SK-N-SH (cell line): ENCODE results near the gene PARVA. TPM values are rescaled to one million over a fixed set of nuclear protein-coding genes. Genes with fewer than 3 reads are reported as not detected.

Experiments
- CTCF ChIA-PET: fragments of 300-600, 350-600 bp; formaldehyde crosslinking; extraction: SDS; loops from one replicate; lab custom pipeline; 2021; lab: Yijun Ruan, JAX
- POLR2A ChIA-PET: fragments of 350-600 bp; sonication (Branson Sonifier 250); formaldehyde crosslinking; extraction: SDS; loops from one replicate; lab custom pipeline; 2020; ENCODE audit warnings: antibody characterized with exemption, inconsistent platforms; lab: Yijun Ruan, JAX
- DNase-seq: peaks from one replicate; pipeline ENCODE4 v3.0.0; 2012
- H2AFZ ChIP-seq: fragments of 200-600 bp; sonication (generic); 2 replicates; pipeline ENCODE4 v1.8.1; 2016; ENCODE audit warnings: antibody characterized with exemption, mild to moderate bottlenecking, low read depth
- H3F3A ChIP-seq: fragments of 200-600 bp; sonication (generic); replicated peaks from 2 replicates; pipeline ENCODE3; 2016; ENCODE audit warnings: antibody characterized with exemption, mild to moderate bottlenecking; ENCODE audit not compliant: insufficient read depth
- H3K27ac ChIP-seq, 2 experiments: fragments of 200-500 bp in 1 of 2; fragments of 200-600 bp in 1 of 2; sonication (Bioruptor generic) in 1 of 2; sonication (generic), shearing (Covaris generic) in 1 of 2; 2 replicates each; pipeline versions ENCODE4 v1.5.1 to v1.6.1; 2014 to 2016; ENCODE audit warnings: low read depth in 2 of 2, inconsistent platforms in 1 of 2, low read length in 1 of 2, mild to moderate bottlenecking in 1 of 2, mixed read lengths in 1 of 2
- H3K27me3 ChIP-seq: fragments of 200-600 bp; sonication (generic), shearing (Covaris generic); 2 replicates; pipeline ENCODE4 v1.6.1; 2016; ENCODE audit warnings: mixed run types; ENCODE audit not compliant: insufficient read depth
- H3K36me3 ChIP-seq, 2 experiments: fragments of 200-500 bp in 1 of 2; fragments of 200-600 bp in 1 of 2; sonication (Bioruptor generic) in 1 of 2; sonication (generic) in 1 of 2; replicated peaks in 1 of 2; 2 replicates each; pipeline versions ENCODE3 to v1.5.1; 2014 to 2016; ENCODE audit warnings: low read length in 1 of 2, mild to moderate bottlenecking in 1 of 2; ENCODE audit not compliant: insufficient read depth in 2 of 2, control insufficient read depth in 1 of 2
- H3K4me1 ChIP-seq, 2 experiments: fragments of 200-500 bp in 1 of 2; fragments of 200-600 bp in 1 of 2; sonication (Bioruptor generic) in 1 of 2; sonication (generic), shearing (Covaris generic) in 1 of 2; 2 replicates each; pipeline versions ENCODE4 v1.5.1 to v1.6.1; 2014 to 2016; ENCODE audit warnings: low read depth in 1 of 2, low read length in 1 of 2, mixed run types in 1 of 2; ENCODE audit not compliant: insufficient read depth in 2 of 2, control insufficient read depth in 1 of 2
- H3K4me2 ChIP-seq: fragments of 200-600 bp; sonication (generic), shearing (Covaris generic); 2 replicates; pipeline ENCODE4 v1.6.1; 2017; ENCODE audit warnings: mixed run types
- H3K4me3 ChIP-seq, 2 experiments: fragments of 200-500 bp in 1 of 2; fragments of 200-600 bp in 1 of 2; sonication (Bioruptor generic) in 1 of 2; sonication (generic), shearing (Covaris generic) in 1 of 2; 2 replicates each; pipeline versions ENCODE4 v1.5.1 to v1.8.1; 2014 to 2016; ENCODE audit warnings: low read depth in 2 of 2, inconsistent platforms in 1 of 2, low read length in 1 of 2, mild to moderate bottlenecking in 1 of 2, mixed read lengths in 1 of 2, moderate library complexity in 1 of 2
- H3K79me2 ChIP-seq: fragments of 200-600 bp; sonication (generic); 2 replicates; pipeline ENCODE4 v1.8.1; 2017; ENCODE audit warnings: mild to moderate bottlenecking; ENCODE audit not compliant: insufficient read depth
- H3K9ac ChIP-seq: fragments of 200-600 bp; sonication (generic); 2 replicates; pipeline ENCODE4 v1.6.1; 2017; ENCODE audit warnings: mixed run types
- H3K9me2 ChIP-seq: fragments of 200-600 bp; sonication (generic); 2 replicates; pipeline ENCODE4 v1.6.1; 2017; ENCODE audit warnings: mixed run types
- H3K9me3 ChIP-seq: fragments of 200-600 bp; sonication (generic); 2 replicates; pipeline ENCODE4 v1.6.1; 2017; ENCODE audit warnings: mixed run types, mild to moderate bottlenecking, moderate library complexity
- H4K20me1 ChIP-seq: fragments of 200-600 bp; sonication (generic); 2 replicates; pipeline ENCODE4 v1.6.1; 2017; ENCODE audit warnings: mild to moderate bottlenecking, mixed run types; ENCODE audit not compliant: insufficient read depth
- CHD2 ChIP-seq: fragments of 150-350 bp; IDR thresholded peaks from 2 replicates; pipeline ENCODE4 v1.6.1; 2018; ENCODE audit warnings: low read length; ENCODE audit not compliant: partially characterized antibody
- ELF1 ChIP-seq: IDR thresholded peaks from 2 replicates; pipeline ENCODE4 v1.4.0; 2012
- EP300 ChIP-seq, 2 experiments: IDR thresholded peaks; 2 replicates each; pipeline versions ENCODE4 v1.4.0 to v1.6.1; 2012; ENCODE audit warnings: borderline replicate concordance in 1 of 2, low read depth in 1 of 2, low read length in 1 of 2
- EZH2phosphoT487 ChIP-seq: fragments of 200-600 bp; sonication (generic); IDR thresholded peaks from 2 replicates; pipeline ENCODE4 v1.6.1; 2017; ENCODE audit warnings: low read depth, mixed run types, mild to moderate bottlenecking, antibody characterized with exemption, moderate library complexity, borderline replicate concordance
- FOSL2 ChIP-seq: IDR thresholded peaks from 2 replicates; pipeline ENCODE4 v1.4.0; 2012; ENCODE audit warnings: low read depth, mild to moderate bottlenecking, moderate library complexity, borderline replicate concordance
- FOXJ3 ChIP-seq: sonication (generic); formaldehyde crosslinking; IDR thresholded peaks from 2 replicates; pipeline ENCODE4 v1.5.1; 2020; ENCODE audit warnings: mild to moderate bottlenecking, missing genetic modification reagents
- FOXM1 ChIP-seq: IDR thresholded peaks from 2 replicates; pipeline ENCODE4 v1.4.0; 2012; ENCODE audit warnings: low read depth, mild to moderate bottlenecking
- GABPA ChIP-seq: IDR thresholded peaks from 2 replicates; pipeline ENCODE4 v1.4.0; 2012; ENCODE audit warnings: low read depth, mild to moderate bottlenecking
- GATA2 ChIP-seq: sonication (generic); formaldehyde crosslinking; IDR thresholded peaks from 2 replicates; pipeline ENCODE4 v1.5.0; 2020; ENCODE audit warnings: mild to moderate bottlenecking, missing genetic modification reagents
- JUND ChIP-seq: IDR thresholded peaks from 2 replicates; pipeline ENCODE4 v1.4.0; 2012
- MAX ChIP-seq: IDR thresholded peaks from 2 replicates; pipeline ENCODE4 v1.4.0; 2012; ENCODE audit warnings: low read depth
- NFIC ChIP-seq: IDR thresholded peaks from 2 replicates; pipeline ENCODE4 v1.4.0; 2012; ENCODE audit warnings: borderline replicate concordance
- NRF1 ChIP-seq: IDR thresholded peaks from 2 replicates; pipeline ENCODE4 v1.6.1; 2012; ENCODE audit warnings: low read depth, mild to moderate bottlenecking, low read length
- POLR2AphosphoS5 ChIP-seq: IDR thresholded peaks from 2 replicates; pipeline ENCODE4 v1.6.1; 2012; ENCODE audit warnings: low read depth, low read length
- RCOR1 ChIP-seq: fragments of 150-350 bp; IDR thresholded peaks from 2 replicates; pipeline ENCODE4 v1.6.1; 2017; ENCODE audit warnings: antibody characterized with exemption, low read length
- RFX5 ChIP-seq: IDR thresholded peaks from 2 replicates; pipeline ENCODE4 v1.6.1; 2012; ENCODE audit warnings: mild to moderate bottlenecking, improper control_type of control experiment, low read length
- SIN3A ChIP-seq: IDR thresholded peaks from 2 replicates; pipeline ENCODE4 v1.6.1; 2012; ENCODE audit warnings: low read depth, mild to moderate bottlenecking, low read length, moderate library complexity, borderline replicate concordance
- SMC3 ChIP-seq: IDR thresholded peaks from 2 replicates; pipeline ENCODE4 v1.6.1; 2012; ENCODE audit warnings: low read depth, low read length, improper control_type of control experiment
- TCF12 ChIP-seq: IDR thresholded peaks from 2 replicates; pipeline ENCODE4 v1.4.0; 2012
- WGBS: methylation state at CpG from one replicate; pipeline ENCODE4 v1.1.6; 2017; ENCODE audit warnings: low lambda C conversion rate; 5-methylcytosine and 5-hydroxymethylcytosine counted together
- polyA plus RNA-seq, 3 experiments: library from polyadenylated mRNA; depleted of rRNA; stranded (reverse); fragments of >200 nt; gene quantifications; 2 replicates each; pipeline ENCODE4 v1.2.3, GENCODE V29; 2012
- TF ChIP-seq, protein P1 (sequence below): IDR thresholded peaks from 2 replicates; pipeline ENCODE4; 2012
- TF ChIP-seq, protein P2 (sequence below): IDR thresholded peaks from 2 replicates; pipeline ENCODE4 v1.4.0; 2012; ENCODE audit warnings: low read depth, borderline replicate concordance
- TF ChIP-seq, protein P3 (sequence below): IDR thresholded peaks from 2 replicates; pipeline ENCODE4 v1.4.0; 2012; ENCODE audit warnings: low read depth, borderline replicate concordance

The PARVA gene
- polyA plus RNA-seq, 1 of the 3 experiments (the other 2 are of a cell fraction): 27.6 TPM

DNA sequence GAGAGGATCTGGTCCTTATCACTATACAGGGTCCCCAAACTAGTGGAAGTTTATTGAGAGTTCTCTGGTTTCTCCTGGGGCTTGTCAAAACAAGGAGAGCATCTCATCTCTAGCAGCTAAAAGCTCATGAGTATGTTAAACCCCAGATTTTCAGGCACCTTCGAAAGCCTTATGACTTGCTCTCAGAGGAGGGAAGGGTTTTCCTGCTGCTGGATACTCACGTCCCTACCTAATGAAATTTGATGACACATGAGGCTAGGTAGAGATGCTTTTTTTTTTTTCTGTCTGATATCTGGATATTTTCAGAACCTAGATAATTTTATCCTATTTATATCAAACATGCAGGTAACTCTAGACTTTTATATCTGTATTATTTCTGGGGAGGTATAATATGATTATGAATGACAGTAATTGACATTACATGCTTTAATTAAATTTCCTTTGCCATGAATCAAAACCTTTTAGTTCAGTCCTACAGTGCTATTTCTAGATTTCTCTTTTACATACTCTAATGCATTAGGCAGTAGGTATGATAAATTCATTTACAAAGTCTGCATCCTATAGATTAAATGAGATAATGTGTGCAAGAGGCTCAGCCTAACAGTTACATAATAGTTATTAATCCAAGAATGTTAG is 73.9 kb downstream of the PARVA start (continued):
- TF ChIP-seq, protein P1, sequence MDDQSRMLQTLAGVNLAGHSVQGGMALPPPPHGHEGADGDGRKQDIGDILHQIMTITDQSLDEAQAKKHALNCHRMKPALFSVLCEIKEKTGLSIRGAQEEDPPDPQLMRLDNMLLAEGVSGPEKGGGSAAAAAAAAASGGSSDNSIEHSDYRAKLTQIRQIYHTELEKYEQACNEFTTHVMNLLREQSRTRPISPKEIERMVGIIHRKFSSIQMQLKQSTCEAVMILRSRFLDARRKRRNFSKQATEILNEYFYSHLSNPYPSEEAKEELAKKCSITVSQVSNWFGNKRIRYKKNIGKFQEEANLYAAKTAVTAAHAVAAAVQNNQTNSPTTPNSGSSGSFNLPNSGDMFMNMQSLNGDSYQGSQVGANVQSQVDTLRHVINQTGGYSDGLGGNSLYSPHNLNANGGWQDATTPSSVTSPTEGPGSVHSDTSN: peak; percentile 58; the same call in 1 of the 2 replicates
- no peak for TF ChIP-seq MAX
- peak; percentile 89 for TF ChIP-seq GATA2 (CRISPR knock-in tag)
- TF ChIP-seq FOXM1: peak; percentile 59; the same call in 1 of the 2 replicates
- no peak for TF ChIP-seq FOXJ3 (CRISPR knock-in tag)
- TF ChIP-seq FOSL2: no peak
- TF ChIP-seq RCOR1: no peak; the same call in 1 of the 2 replicates
- TF ChIP-seq, protein P2, sequence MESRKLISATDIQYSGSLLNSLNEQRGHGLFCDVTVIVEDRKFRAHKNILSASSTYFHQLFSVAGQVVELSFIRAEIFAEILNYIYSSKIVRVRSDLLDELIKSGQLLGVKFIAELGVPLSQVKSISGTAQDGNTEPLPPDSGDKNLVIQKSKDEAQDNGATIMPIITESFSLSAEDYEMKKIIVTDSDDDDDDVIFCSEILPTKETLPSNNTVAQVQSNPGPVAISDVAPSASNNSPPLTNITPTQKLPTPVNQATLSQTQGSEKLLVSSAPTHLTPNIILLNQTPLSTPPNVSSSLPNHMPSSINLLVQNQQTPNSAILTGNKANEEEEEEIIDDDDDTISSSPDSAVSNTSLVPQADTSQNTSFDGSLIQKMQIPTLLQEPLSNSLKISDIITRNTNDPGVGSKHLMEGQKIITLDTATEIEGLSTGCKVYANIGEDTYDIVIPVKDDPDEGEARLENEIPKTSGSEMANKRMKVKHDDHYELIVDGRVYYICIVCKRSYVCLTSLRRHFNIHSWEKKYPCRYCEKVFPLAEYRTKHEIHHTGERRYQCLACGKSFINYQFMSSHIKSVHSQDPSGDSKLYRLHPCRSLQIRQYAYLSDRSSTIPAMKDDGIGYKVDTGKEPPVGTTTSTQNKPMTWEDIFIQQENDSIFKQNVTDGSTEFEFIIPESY: no peak

DNA sequence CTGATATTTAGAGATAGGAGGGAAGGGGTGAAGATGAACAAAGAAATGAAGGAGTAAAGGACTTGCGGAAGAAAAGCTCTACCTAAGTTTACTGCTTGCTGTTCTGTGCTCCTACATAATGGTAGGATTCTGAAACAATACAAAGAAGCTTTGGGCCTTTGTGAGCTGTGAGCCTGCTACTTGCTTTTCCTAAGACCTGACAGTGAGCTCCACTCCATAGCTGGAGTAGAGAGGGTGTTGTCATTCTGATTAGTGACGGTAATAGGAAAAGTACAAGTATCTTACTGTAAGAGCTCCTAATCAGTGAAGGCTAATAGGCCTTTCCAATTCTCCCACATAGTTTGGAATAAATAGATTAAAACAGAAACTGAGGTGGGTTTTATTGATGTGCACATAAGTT is 75.9 kb downstream of the PARVA start:
- Histone ChIP-seq H4K20me1 (peaks cover 15% of the 10 kb centered on the region), H3K9ac (no peak overlapping the region), H3K4me1 (peaks cover 27% of the 10 kb centered on the region in 2 experiments), H3K36me3 (no peaks in the 10 kb centered on the region), H3K27ac (no peak overlapping the region), H3K9me3 (no peaks in the 10 kb centered on the region), H3K4me3 (no peak overlapping the region), H3K9me2 (no peaks in the 10 kb centered on the region), H3K27me3 (no peaks in the 10 kb centered on the region), H3K4me2 (no peak overlapping the region), H2AFZ (no peak overlapping the region), H3K79me2 (peaks cover 74% of the 10 kb centered on the region), H3F3A (peaks cover 15% of the 10 kb centered on the region)
- 100% methylated on average over 2 of the region's 2 CpGs for WGBS
- ChIA-PET CTCF (interaction anchor here (0.7 to 0.9 kb wide), 3 partner anchors 13 to 172 kb away, joined by 3 to 4 read pairs (median 3); no protein-coding TSS in a partner anchor), POLR2A (no interaction called here)
- no peak for DNase-seq
- no peak for TF ChIP-seq FOXJ3 (CRISPR knock-in tag)
- no peak for TF ChIP-seq EZH2phosphoT487
- TF ChIP-seq GATA2 (CRISPR knock-in tag): no peak
- TF ChIP-seq NFIC: no peak
- no peak for TF ChIP-seq NRF1
- no peak for TF ChIP-seq JUND

DNA sequence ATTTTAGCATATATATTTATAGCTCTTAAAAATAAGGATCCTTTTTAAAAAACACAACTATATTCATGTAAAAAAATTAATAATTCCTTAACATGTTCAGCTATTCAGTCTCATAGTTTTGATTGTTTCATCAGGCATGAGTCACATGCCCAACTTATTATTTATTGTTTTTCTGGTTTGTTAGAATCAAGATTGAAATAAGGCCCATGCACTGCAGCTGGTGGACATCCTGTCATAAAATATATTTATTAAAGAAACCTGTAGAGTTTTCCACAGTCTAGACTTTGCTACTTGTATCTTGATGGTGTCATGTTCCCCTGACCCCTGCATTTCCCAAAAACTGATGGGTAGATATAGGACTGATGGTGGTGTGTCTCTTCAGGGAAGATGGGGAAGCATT is 77.4 kb downstream of the PARVA start:
- Histone ChIP-seq H3K9me2 (no peaks in the 10 kb centered on the region), H3K4me2 (0 out of 2 replicates have a peak overlapping the region, but pooled peaks have one; percentile 17), H2AFZ (no peak overlapping the region), H3K36me3 (no peaks in the 10 kb centered on the region), H3K4me1 (peaks cover 27% of the 10 kb centered on the region in 2 experiments), H3K9me3 (no peaks in the 10 kb centered on the region), H3K4me3 (no peak overlapping the region), H3F3A (peaks cover 15% of the 10 kb centered on the region), H3K9ac (no peak overlapping the region), H3K27ac (peak overlapping the region; percentile 47 to 58; a peak in 3 of 4 replicates), H3K27me3 (no peaks in the 10 kb centered on the region), H3K79me2 (peaks cover 79% of the 10 kb centered on the region), H4K20me1 (peaks cover 15% of the 10 kb centered on the region)
- DNase-seq: no peak
- ChIA-PET POLR2A (no interaction called here), CTCF (interaction anchor here (1.4 kb wide), 1 partner anchor 17 kb away, joined by 3 read pairs; no protein-coding TSS in a partner anchor)
- TF ChIP-seq, protein P1: peak; percentile 60
- TF ChIP-seq TCF12 (peak; percentile 50), RFX5 (no peak), GABPA (no peak), JUND (peak; percentile 36; the same call in 1 of the 2 replicates), CHD2 (no peak), EP300 (IDR thresholded peaks at IDR 0.05; ENCODE audit: borderline replicate concordance in 1 of 2, low read depth in 1 of 2, low read length in 1 of 2) (0 out of 4 replicates have a peak, but pooled peaks of 1 of the 2 experiments have one; percentile 28), POLR2AphosphoS5 (no peak), FOSL2 (peak; percentile 7; the same call in 1 of the 2 replicates), SMC3 (no peak), ELF1 (no peak), SIN3A (no peak)
- TF ChIP-seq, protein P3, sequence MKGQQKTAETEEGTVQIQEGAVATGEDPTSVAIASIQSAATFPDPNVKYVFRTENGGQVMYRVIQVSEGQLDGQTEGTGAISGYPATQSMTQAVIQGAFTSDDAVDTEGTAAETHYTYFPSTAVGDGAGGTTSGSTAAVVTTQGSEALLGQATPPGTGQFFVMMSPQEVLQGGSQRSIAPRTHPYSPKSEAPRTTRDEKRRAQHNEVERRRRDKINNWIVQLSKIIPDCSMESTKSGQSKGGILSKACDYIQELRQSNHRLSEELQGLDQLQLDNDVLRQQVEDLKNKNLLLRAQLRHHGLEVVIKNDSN: no peak
